Prostate gland (tissue), 2 donors: ENCODE measurements around the gene DLG2. TPM values are rescaled to one million over a fixed set of nuclear protein-coding genes. Genes with fewer than 3 reads are reported as not detected.

Source experiments
- DNase-seq: peaks from one replicate; pipeline ENCODE4 v3.0.0-alpha.2; 2019; ENCODE audit warnings: low spot score
- H3K27ac ChIP-seq, 2 donors: fragments of 200-600 bp; sonication (generic); 2 replicates each; pipeline ENCODE4 v1.5.1; 2017 to 2019
- H3K27me3 ChIP-seq: fragments of 200-600 bp; sonication (generic); replicated peaks from 2 replicates; pipeline ENCODE4 v1.5.1; 2019; ENCODE audit not compliant: insufficient read depth
- H3K36me3 ChIP-seq, 2 donors: fragments of 200-600 bp; sonication (generic); 1 replicate in 1 of 2; 2 replicates in 1 of 2; pipeline versions ENCODE4 v1.5.1 to v1.8.1; 2017 to 2019
- H3K4me1 ChIP-seq: fragments of 200-600 bp; sonication (generic); replicated peaks from 2 replicates; pipeline ENCODE4 v1.5.1; 2019
- H3K4me3 ChIP-seq, 2 donors: fragments of 200-600 bp; sonication (generic); 2 replicates each; pipeline ENCODE4 v1.5.1; 2017 to 2019
- H3K9me3 ChIP-seq: fragments of 200-600 bp; sonication (generic); 2 replicates; pipeline ENCODE4 v1.5.1; 2017
- CTCF ChIP-seq, 4 experiments: fragments of 200-600 bp in 2 of 4; fragments of 450-650 bp in 2 of 4; sonication (generic) in 2 of 4; IDR thresholded peaks; 1 replicate in 3 of 4; 2 replicates in 1 of 4; pipeline ENCODE4 v1.5.1; 2016 to 2019; ENCODE audit warnings: antibody characterized with exemption in 4 of 4, mild to moderate bottlenecking in 2 of 4, moderate library complexity in 2 of 4
- POLR2A ChIP-seq: fragments of 450-650 bp; IDR thresholded peaks from one replicate; pipeline ENCODE4 v1.6.1; 2016; ENCODE audit warnings: antibody characterized with exemption, mild to moderate bottlenecking
- POLR2AphosphoS5 ChIP-seq: sonication (generic); formaldehyde crosslinking; IDR thresholded peaks from one replicate; pipeline ENCODE4 v1.6.1; 2017; ENCODE audit warnings: antibody characterized with exemption
- WGBS: methylation state at CpG from one replicate; pipeline ENCODE4 v1.1.5; 2018; 5-methylcytosine and 5-hydroxymethylcytosine counted together
- intact Hi-C: fragments of 100-400 bp; cut with DNase I; formaldehyde crosslinking; loops from one replicate; pipeline ENCODE4 v1.14.2; 2022
- total RNA-seq, 2 donors: library from RNA; depleted of rRNA; stranded (reverse); fragments of >200 nt; gene quantifications; one replicate each; pipeline ENCODE4 v1.1.0, GENCODE V29; 2016

The DLG2 gene
- total RNA-seq, 2 donors from 2014 or later, result 9.8 to 16.2 TPM

- no peaks in the 10 kb centered on the region for H3K27me3 ChIP-seq
- intact Hi-C loops, result no loop called here
- no peaks in the 10 kb centered on the region for H3K9me3 ChIP-seq
- TF ChIP-seq CTCF (IDR thresholded peaks at IDR 0.05) (no peak), POLR2AphosphoS5 (no peak), POLR2A (no peak)
- no peak overlapping the region for H3K4me3 ChIP-seq
- DNase-seq, result no peak
- no peak overlapping the region for H3K27ac ChIP-seq
- no peaks in the 10 kb centered on the region for H3K36me3 ChIP-seq
- WGBS, result 29% methylated on average over 7 of the region's 7 CpGs
- H3K4me1 ChIP-seq, result no peaks in the 10 kb centered on the region
Observed at GRCh38 chr11:83990160-83990733, 1636.9 kb downstream of the DLG2 start.

- Histone ChIP-seq H3K4me1 (no peaks in the 10 kb centered on the region), H3K27ac (no peak overlapping the region), H3K27me3 (no peaks in the 10 kb centered on the region), H3K4me3 (no peak overlapping the region), H3K36me3 (no peaks in the 10 kb centered on the region), H3K9me3 (no peaks in the 10 kb centered on the region)
- intact Hi-C loops, result no loop called here
- DNase-seq, result no peak
- TF ChIP-seq POLR2A, result no peak
- no peak for TF ChIP-seq POLR2AphosphoS5
- TF ChIP-seq CTCF (IDR thresholded peaks at IDR 0.05), result no peak
- WGBS, result 89% methylated on average over 4 of the region's 4 CpGs
Observed at GRCh38 chr11:83982825-83983224, 1644.3 kb downstream of the DLG2 start.

GRCh38 chr11:83979593-83979992, 1647.6 kb downstream of the DLG2 start:
- no peak overlapping the region for H3K4me3 ChIP-seq
- no peak overlapping the region for H3K27ac ChIP-seq
- H3K9me3 ChIP-seq, result no peaks in the 10 kb centered on the region
- TF ChIP-seq CTCF (IDR thresholded peaks at IDR 0.05) (no peak), POLR2A (no peak), POLR2AphosphoS5 (no peak)
- intact Hi-C loops, result no loop called here
- H3K4me1 ChIP-seq, result no peaks in the 10 kb centered on the region
- 72% methylated on average over 1 of the region's 1 CpG for WGBS
- H3K36me3 ChIP-seq, result no peaks in the 10 kb centered on the region
- no peaks in the 10 kb centered on the region for H3K27me3 ChIP-seq
- no peak for DNase-seq

- Histone ChIP-seq H3K36me3 (no peaks in the 10 kb centered on the region), H3K4me1 (no peaks in the 10 kb centered on the region), H3K27ac (no peak overlapping the region), H3K4me3 (no peak overlapping the region), H3K27me3 (no peaks in the 10 kb centered on the region), H3K9me3 (no peaks in the 10 kb centered on the region)
- TF ChIP-seq POLR2AphosphoS5 (no peak), CTCF (IDR thresholded peaks at IDR 0.05) (no peak), POLR2A (no peak)
- 30% methylated on average over 1 of the region's 1 CpG for WGBS
- no peak for DNase-seq
- intact Hi-C loops, result no loop called here
Observed at GRCh38 chr11:83978942-83979341, 1648.2 kb downstream of the DLG2 start.

- no peak for DNase-seq
- no peaks in the 10 kb centered on the region for H3K27me3 ChIP-seq
- no peaks in the 10 kb centered on the region for H3K36me3 ChIP-seq
- intact Hi-C loops, result no loop called here
- no peaks in the 10 kb centered on the region for H3K9me3 ChIP-seq
- H3K4me1 ChIP-seq, result no peaks in the 10 kb centered on the region
- no peak overlapping the region for H3K27ac ChIP-seq
- TF ChIP-seq POLR2AphosphoS5 (no peak), CTCF (IDR thresholded peaks at IDR 0.05) (no peak), POLR2A (no peak)
- H3K4me3 ChIP-seq, result no peak overlapping the region
Observed at GRCh38 chr11:83976086-83976485, 1651.1 kb downstream of the DLG2 start.
